MM.1S (cell line): ENCODE measurements around the gene KCNIP4.

Experiments
- DNase-seq: peaks from one replicate; pipeline ENCODE4 v3.0.0-alpha.2; 2015
- H2AFZ ChIP-seq: fragments of 300-600 bp; sonication (generic); 2 replicates; pipeline ENCODE4 v1.6.0; 2016; ENCODE audit warnings: antibody characterized with exemption, low read length
- H3F3A ChIP-seq: fragments of 300-600 bp; sonication (generic); 2 replicates; pipeline ENCODE4 v1.6.1; 2016; ENCODE audit warnings: mild to moderate bottlenecking, antibody characterized with exemption, low read length, moderate library complexity, mixed read lengths; ENCODE audit not compliant: insufficient read depth
- H3K27ac ChIP-seq: fragments of 300-600 bp; sonication (generic); 2 replicates; pipeline ENCODE4 v1.5.1; 2016; ENCODE audit warnings: mild to moderate bottlenecking, low read length
- H3K27me3 ChIP-seq: fragments of 300-600 bp; sonication (generic); replicated peaks from 2 replicates; pipeline ENCODE4 v1.6.0; 2016; ENCODE audit warnings: low read length; ENCODE audit not compliant: insufficient read depth
- H3K36me3 ChIP-seq: fragments of 300-600 bp; sonication (generic); replicated peaks from 2 replicates; pipeline ENCODE4 v1.6.1; 2016; ENCODE audit warnings: mild to moderate bottlenecking, low read length, mixed read lengths; ENCODE audit not compliant: insufficient read depth
- H3K4me1 ChIP-seq: fragments of 300-600 bp; sonication (generic); 2 replicates; pipeline ENCODE4 v1.6.1; 2016; ENCODE audit warnings: low read length, mixed read lengths
- H3K4me2 ChIP-seq: fragments of 300-600 bp; sonication (generic); 2 replicates; pipeline ENCODE4 v1.6.0; 2016; ENCODE audit warnings: low read depth, low read length
- H3K4me3 ChIP-seq: fragments of 300-600 bp; sonication (generic); 2 replicates; pipeline ENCODE4 v1.5.1; 2016; ENCODE audit warnings: low read length, mixed read lengths
- H3K79me2 ChIP-seq: fragments of 300-600 bp; sonication (generic); 2 replicates; pipeline ENCODE4 v1.6.1; 2016; ENCODE audit warnings: mixed run types, low read length, mixed read lengths
- H3K9ac ChIP-seq: fragments of 300-600 bp; sonication (generic); 2 replicates; pipeline ENCODE4 v1.6.1; 2016; ENCODE audit warnings: low read length, mixed read lengths
- H3K9me2 ChIP-seq: fragments of 300-600 bp; sonication (generic); replicated peaks from 2 replicates; pipeline ENCODE4 v1.6.1; 2016; ENCODE audit warnings: mild to moderate bottlenecking, low read length, mixed read lengths; ENCODE audit not compliant: insufficient read depth
- H3K9me3 ChIP-seq: fragments of 300-600 bp; sonication (generic); replicated peaks from 2 replicates; pipeline ENCODE4 v1.6.1; 2016; ENCODE audit warnings: mild to moderate bottlenecking, low read length, mixed read lengths; ENCODE audit not compliant: insufficient read depth
- H4K20me1 ChIP-seq: fragments of 300-600 bp; sonication (generic); 2 replicates; pipeline ENCODE4 v1.6.1; 2016; ENCODE audit warnings: mild to moderate bottlenecking, low read length, moderate library complexity, mixed read lengths; ENCODE audit not compliant: insufficient read depth
- EZH2 ChIP-seq: fragments of 300-600 bp; sonication (generic); optimal IDR thresholded peaks from 2 replicates; pipeline ENCODE3; 2017; ENCODE audit warnings: low read depth, mild to moderate bottlenecking, antibody characterized with exemption, low read length, mixed read lengths
- EZH2phosphoT487 ChIP-seq: fragments of 300-600 bp; sonication (generic); IDR thresholded peaks from 2 replicates; pipeline ENCODE4 v1.6.1; 2018; ENCODE audit warnings: antibody characterized with exemption, low read length
- TF ChIP-seq, protein P1 (sequence below): fragments of 300-600 bp; sonication (generic); IDR thresholded peaks from 2 replicates; pipeline ENCODE4 v1.5.1; 2016; ENCODE audit warnings: antibody characterized with exemption, low read length, mixed read lengths

Gene KCNIP4

DNA sequence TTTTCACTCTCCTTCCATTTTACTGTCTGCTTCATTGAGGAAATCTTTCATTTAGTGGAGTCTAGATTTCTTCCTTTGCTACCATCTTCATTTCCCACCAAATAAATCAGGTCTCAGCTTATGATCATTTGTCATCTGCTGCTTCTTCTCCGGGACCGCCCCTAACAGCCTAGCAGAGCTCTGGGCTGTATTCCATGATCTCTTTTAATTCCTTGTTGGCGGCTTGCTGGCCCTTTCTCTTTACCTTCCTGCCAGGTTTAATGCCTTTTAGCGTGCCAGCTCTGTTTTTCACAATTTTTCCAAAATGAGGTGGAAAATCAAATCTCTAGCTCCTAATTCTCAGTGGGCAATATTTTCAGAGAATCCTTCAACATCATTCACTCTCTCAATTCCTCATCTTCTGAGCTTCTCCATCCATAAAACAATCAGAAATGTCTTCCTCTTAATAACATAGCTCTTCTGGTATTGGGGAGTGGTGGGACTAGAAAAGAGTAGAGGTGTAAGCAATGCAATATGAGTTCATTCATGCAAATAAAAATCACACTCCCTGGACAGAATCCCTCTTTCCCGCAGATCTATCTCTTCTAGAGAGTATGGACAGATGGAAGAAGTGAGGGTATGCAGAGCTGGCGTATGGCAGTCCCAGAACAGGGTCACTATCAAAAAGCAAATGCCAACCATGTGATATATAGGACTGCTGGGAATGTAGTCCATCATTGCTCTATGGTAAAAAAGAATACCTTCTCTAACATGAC, 491.3 kb downstream of the KCNIP4 start:
- H3K27ac ChIP-seq, result no peak overlapping the region
- H3F3A ChIP-seq, result no peaks in the 10 kb centered on the region
- H3K27me3 ChIP-seq, result no peaks in the 10 kb centered on the region
- H3K4me2 ChIP-seq, result no peak overlapping the region
- H4K20me1 ChIP-seq, result no peaks in the 10 kb centered on the region
- no peaks in the 10 kb centered on the region for H3K9me2 ChIP-seq
- H3K4me3 ChIP-seq, result no peak overlapping the region
- no peaks in the 10 kb centered on the region for H3K4me1 ChIP-seq
- H3K36me3 ChIP-seq, result no peaks in the 10 kb centered on the region
- no peaks in the 10 kb centered on the region for H3K79me2 ChIP-seq
- no peaks in the 10 kb centered on the region for H3K9me3 ChIP-seq
- H3K9ac ChIP-seq, result no peak overlapping the region
- no peak for DNase-seq
- no peak overlapping the region for H2AFZ ChIP-seq
- no peak for TF ChIP-seq EZH2phosphoT487
- TF ChIP-seq, protein P1, sequence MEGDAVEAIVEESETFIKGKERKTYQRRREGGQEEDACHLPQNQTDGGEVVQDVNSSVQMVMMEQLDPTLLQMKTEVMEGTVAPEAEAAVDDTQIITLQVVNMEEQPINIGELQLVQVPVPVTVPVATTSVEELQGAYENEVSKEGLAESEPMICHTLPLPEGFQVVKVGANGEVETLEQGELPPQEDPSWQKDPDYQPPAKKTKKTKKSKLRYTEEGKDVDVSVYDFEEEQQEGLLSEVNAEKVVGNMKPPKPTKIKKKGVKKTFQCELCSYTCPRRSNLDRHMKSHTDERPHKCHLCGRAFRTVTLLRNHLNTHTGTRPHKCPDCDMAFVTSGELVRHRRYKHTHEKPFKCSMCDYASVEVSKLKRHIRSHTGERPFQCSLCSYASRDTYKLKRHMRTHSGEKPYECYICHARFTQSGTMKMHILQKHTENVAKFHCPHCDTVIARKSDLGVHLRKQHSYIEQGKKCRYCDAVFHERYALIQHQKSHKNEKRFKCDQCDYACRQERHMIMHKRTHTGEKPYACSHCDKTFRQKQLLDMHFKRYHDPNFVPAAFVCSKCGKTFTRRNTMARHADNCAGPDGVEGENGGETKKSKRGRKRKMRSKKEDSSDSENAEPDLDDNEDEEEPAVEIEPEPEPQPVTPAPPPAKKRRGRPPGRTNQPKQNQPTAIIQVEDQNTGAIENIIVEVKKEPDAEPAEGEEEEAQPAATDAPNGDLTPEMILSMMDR, result no peak

DNA sequence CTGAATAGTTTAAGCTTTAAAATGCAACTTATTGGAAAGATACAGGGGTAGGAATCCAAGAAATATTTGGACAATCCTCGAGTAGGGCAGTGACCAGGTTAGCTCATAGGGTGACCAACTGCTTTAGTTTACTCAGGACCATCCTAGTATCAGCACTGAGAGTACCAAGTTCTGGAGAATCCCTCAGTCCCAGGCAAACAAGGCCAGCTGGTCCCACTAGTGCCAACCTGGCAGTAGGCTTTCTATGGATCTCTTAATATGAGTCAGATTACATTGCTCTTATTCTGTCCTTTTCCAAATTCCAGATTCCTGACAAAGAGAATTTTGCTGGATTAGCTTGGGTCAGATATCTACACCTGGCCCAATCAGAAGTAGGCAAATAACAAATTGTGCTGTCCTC, 493.7 kb downstream of the KCNIP4 start:
- Histone ChIP-seq H3K79me2 (no peaks in the 10 kb centered on the region), H4K20me1 (no peaks in the 10 kb centered on the region), H3K9me2 (no peaks in the 10 kb centered on the region), H3K27me3 (no peaks in the 10 kb centered on the region), H3K9ac (no peak overlapping the region), H3K27ac (no peak overlapping the region), H3K9me3 (no peaks in the 10 kb centered on the region), H3F3A (no peaks in the 10 kb centered on the region), H3K4me1 (no peaks in the 10 kb centered on the region), H2AFZ (no peak overlapping the region), H3K36me3 (no peaks in the 10 kb centered on the region), H3K4me3 (no peak overlapping the region), H3K4me2 (no peak overlapping the region)
- TF ChIP-seq, protein P1, result no peak
- TF ChIP-seq EZH2, result no peak
- TF ChIP-seq EZH2phosphoT487, result no peak
- no peak for DNase-seq

DNA sequence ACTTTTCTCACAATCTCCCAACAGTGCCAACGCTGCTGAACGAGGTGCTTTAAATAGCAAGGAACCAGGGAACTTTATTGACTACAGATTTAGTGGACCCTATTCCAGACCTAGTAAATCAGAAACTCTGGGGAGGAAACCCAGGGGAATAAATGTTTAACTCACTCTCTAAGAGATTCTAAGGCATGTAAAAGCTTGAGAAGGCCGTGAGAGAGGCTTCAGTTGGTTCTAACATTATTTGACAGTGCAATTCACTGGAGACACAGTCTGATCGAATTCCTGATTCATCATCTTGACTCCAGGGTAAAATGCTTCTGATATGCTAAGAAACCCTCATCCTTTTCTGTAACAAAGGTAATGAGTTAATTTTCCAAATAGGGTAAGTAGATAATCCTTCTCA, 494.4 kb downstream of the KCNIP4 start:
- H3K4me3 ChIP-seq, result no peak overlapping the region
- no peak for TF ChIP-seq EZH2
- no peak for TF ChIP-seq EZH2phosphoT487
- TF ChIP-seq, protein P1, result no peak
- H3K4me2 ChIP-seq, result no peak overlapping the region
- H3K27ac ChIP-seq, result no peak overlapping the region
- no peak for DNase-seq
- no peaks in the 10 kb centered on the region for H3K36me3 ChIP-seq
- no peaks in the 10 kb centered on the region for H3K9me3 ChIP-seq
- H3K79me2 ChIP-seq, result no peaks in the 10 kb centered on the region
- no peaks in the 10 kb centered on the region for H4K20me1 ChIP-seq
- no peaks in the 10 kb centered on the region for H3F3A ChIP-seq
- H3K4me1 ChIP-seq, result no peaks in the 10 kb centered on the region
- no peaks in the 10 kb centered on the region for H3K27me3 ChIP-seq
- no peak overlapping the region for H2AFZ ChIP-seq
- H3K9me2 ChIP-seq, result no peaks in the 10 kb centered on the region
- H3K9ac ChIP-seq, result no peak overlapping the region
